ENCODE data around the gene RIPOR2. TPM values are rescaled to one million over a fixed set of nuclear protein-coding genes. Genes with fewer than 3 reads are reported as not detected.
"Not testable (repeated sequence)": the region's sequence is repeated elsewhere in the genome, so short reads cannot be mapped to it uniquely, and the experiment has no call there.

Gene RIPOR2
- total RNA-seq, 1 donor from 2014 or later: 49.0 TPM

- Histone ChIP-seq H3K27ac (no peak overlapping the region), H3K4me1 (no peaks in the 10 kb centered on the region), H3K4me3 (no peak overlapping the region), H3K36me3 (no peaks in the 10 kb centered on the region), H3K27me3 (no peaks in the 10 kb centered on the region), H3K9me3 (no peaks in the 10 kb centered on the region)
- TF ChIP-seq, protein P1, sequence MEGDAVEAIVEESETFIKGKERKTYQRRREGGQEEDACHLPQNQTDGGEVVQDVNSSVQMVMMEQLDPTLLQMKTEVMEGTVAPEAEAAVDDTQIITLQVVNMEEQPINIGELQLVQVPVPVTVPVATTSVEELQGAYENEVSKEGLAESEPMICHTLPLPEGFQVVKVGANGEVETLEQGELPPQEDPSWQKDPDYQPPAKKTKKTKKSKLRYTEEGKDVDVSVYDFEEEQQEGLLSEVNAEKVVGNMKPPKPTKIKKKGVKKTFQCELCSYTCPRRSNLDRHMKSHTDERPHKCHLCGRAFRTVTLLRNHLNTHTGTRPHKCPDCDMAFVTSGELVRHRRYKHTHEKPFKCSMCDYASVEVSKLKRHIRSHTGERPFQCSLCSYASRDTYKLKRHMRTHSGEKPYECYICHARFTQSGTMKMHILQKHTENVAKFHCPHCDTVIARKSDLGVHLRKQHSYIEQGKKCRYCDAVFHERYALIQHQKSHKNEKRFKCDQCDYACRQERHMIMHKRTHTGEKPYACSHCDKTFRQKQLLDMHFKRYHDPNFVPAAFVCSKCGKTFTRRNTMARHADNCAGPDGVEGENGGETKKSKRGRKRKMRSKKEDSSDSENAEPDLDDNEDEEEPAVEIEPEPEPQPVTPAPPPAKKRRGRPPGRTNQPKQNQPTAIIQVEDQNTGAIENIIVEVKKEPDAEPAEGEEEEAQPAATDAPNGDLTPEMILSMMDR (IDR thresholded peaks at IDR 0.05): no peak
- DNase-seq (ENCODE audit: low spot score in 2 of 2): no peak
- intact Hi-C loops (cut with DNase I): no loop called here
These were observed 175.6 kb downstream of the RIPOR2 start for GRCh38 chr6:24760210-24760609.

- Histone ChIP-seq H3K27me3 (no peaks in the 10 kb centered on the region), H3K4me1 (no peaks in the 10 kb centered on the region), H3K9me3 (no peaks in the 10 kb centered on the region), H3K4me3 (no peak overlapping the region), H3K27ac (no peak overlapping the region), H3K36me3 (no peaks in the 10 kb centered on the region)
- DNase-seq (ENCODE audit: low spot score in 2 of 2): no peak
- TF ChIP-seq, protein P1 (IDR thresholded peaks at IDR 0.05): no peak
- intact Hi-C loops (cut with DNase I): no loop called here
These were observed 176.0 kb downstream of the RIPOR2 start for GRCh38 chr6:24759718-24760117.

- H3K27me3 ChIP-seq: no peaks in the 10 kb centered on the region
These were observed 178.1 kb downstream of the RIPOR2 start for GRCh38 chr6:24757611-24758010.

GRCh38 chr6:24755279-24755678 is 180.5 kb downstream of the RIPOR2 start:
- H3K4me1 ChIP-seq: no peaks in the 10 kb centered on the region
- intact Hi-C loops (cut with DNase I): no loop called here
- no peaks in the 10 kb centered on the region for H3K27me3 ChIP-seq
- no peak overlapping the region for H3K27ac ChIP-seq
- H3K9me3 ChIP-seq: no peaks in the 10 kb centered on the region
- DNase-seq (ENCODE audit: low spot score in 2 of 2): no peak
- H3K36me3 ChIP-seq: no peaks in the 10 kb centered on the region
- no peak overlapping the region for H3K4me3 ChIP-seq
- TF ChIP-seq, protein P1 (IDR thresholded peaks at IDR 0.05): no peak

More at GRCh38 chr6:24757611-24758010, 178.1 kb downstream of the RIPOR2 start:
- Histone ChIP-seq H3K4me3 (no peak overlapping the region), H3K4me1 (no peaks in the 10 kb centered on the region), H3K27ac (no peak overlapping the region), H3K9me3 (no peaks in the 10 kb centered on the region), H3K36me3 (no peaks in the 10 kb centered on the region)
- intact Hi-C loops (cut with DNase I): no loop called here
- TF ChIP-seq, protein P1 (IDR thresholded peaks at IDR 0.05): no peak
- DNase-seq (ENCODE audit: low spot score in 2 of 2): no peak

GRCh38 chr6:24754378-24754777 is 181.4 kb downstream of the RIPOR2 start:
- DNase-seq (ENCODE audit: low spot score in 2 of 2); H3K4me1 ChIP-seq; H3K4me3 ChIP-seq; H3K27me3 ChIP-seq; H3K27ac ChIP-seq; H3K9me3 ChIP-seq; intact Hi-C loops (cut with DNase I); H3K36me3 ChIP-seq: not testable (repeated sequence)

Other genes with a start within 250 kb of the RIPOR2 start
- gene C6orf62, start 216.8 kb downstream of the RIPOR2 start, total RNA-seq: 29.6 TPM
- gene GMNN, start 161.0 kb downstream of the RIPOR2 start, total RNA-seq: 8.1 TPM
- gene ARMH2, start 137.0 kb downstream of the RIPOR2 start, total RNA-seq: not detected

Data from ascending aorta (tissue), 2 donors.